H1 (cell line): ENCODE results near the gene FJX1. TPM values are rescaled to one million over a fixed set of nuclear protein-coding genes. Genes with fewer than 3 reads are reported as not detected.

Source experiments
- ASH2L ChIP-seq: fragments of 200-600, 300-600 bp; sonication (generic); IDR thresholded peaks from one replicate; pipeline ENCODE4 v1.7.1; 2017; ENCODE audit warnings: low read length
- CHD2 ChIP-seq: IDR thresholded peaks from 2 replicates; pipeline ENCODE4 v1.6.1; 2012; ENCODE audit warnings: low read length, improper control_type of control experiment
- EP300 ChIP-seq, 2 experiments: IDR thresholded peaks; 1 replicate in 1 of 2; 2 replicates in 1 of 2; pipeline ENCODE4 v1.6.1; 2011 to 2012; ENCODE audit warnings: low read depth in 2 of 2, low read length in 2 of 2, mild to moderate bottlenecking in 2 of 2, borderline replicate concordance in 1 of 2, inconsistent platforms in 1 of 2, moderate library complexity in 1 of 2
- HDAC2 ChIP-seq, 2 experiments: fragments of 300-600 bp in 1 of 2; sonication (generic) in 1 of 2; IDR thresholded peaks; 2 replicates each; pipeline ENCODE4 v1.6.1; 2011 to 2012; ENCODE audit warnings: low read depth in 2 of 2, low read length in 2 of 2, mild to moderate bottlenecking in 2 of 2, moderate library complexity in 2 of 2, borderline replicate concordance in 1 of 2, inconsistent platforms in 1 of 2
- JUN ChIP-seq: IDR thresholded peaks from 2 replicates; pipeline ENCODE4 v1.6.1; 2011; ENCODE audit warnings: low read depth, mild to moderate bottlenecking, improper control_type of control experiment, low read length
- JUND ChIP-seq: IDR thresholded peaks from 2 replicates; pipeline ENCODE4 v1.6.1; 2011; ENCODE audit warnings: mild to moderate bottlenecking, improper control_type of control experiment, low read length
- POU5F1 ChIP-seq: IDR thresholded peaks from 2 replicates; pipeline ENCODE4 v1.6.1; 2011; ENCODE audit warnings: low read depth, mild to moderate bottlenecking, low read length, moderate library complexity
- RNF2 ChIP-seq: fragments of 200-900, 300-1000 bp; sonication (generic); IDR thresholded peaks from 2 replicates; pipeline ENCODE4 v1.7.1; 2016; ENCODE audit warnings: borderline replicate concordance, low read depth, mild to moderate bottlenecking, antibody characterized with exemption, low read length; ENCODE audit not compliant: poor library complexity, severe bottlenecking; ENCODE audit errors: missing control alignments
- SP4 ChIP-seq: IDR thresholded peaks from 2 replicates; pipeline ENCODE4 v1.6.1; 2012; ENCODE audit warnings: low read length, inconsistent platforms
- TAF7 ChIP-seq: optimal IDR thresholded peaks from 2 replicates; pipeline ENCODE3; 2011; ENCODE audit warnings: low read depth, mild to moderate bottlenecking, inconsistent platforms, low read length, moderate library complexity, borderline replicate concordance
- polyA plus RNA-seq, 7 experiments: library from polyadenylated mRNA; depleted of rRNA in 3 of 7; stranded (reverse) in 5 of 7; unstranded in 2 of 7; fragments of >200 nt in 5 of 7; fragments of 200-250 nt in 2 of 7; gene quantifications; 1 replicate in 5 of 7; 2 replicates in 1 of 7; 4 replicates in 1 of 7; pipeline versions ENCODE4 v1.2.1 to v1.2.3, GENCODE V29; 2011 to 2013; ENCODE audit warnings: missing spikeins in 2 of 7, mixed read lengths in 2 of 7
- total RNA-seq: library from RNA; stranded (reverse); fragmentation: NEBNext Ultra II Directional; extraction: Animal tissue kit (Norgen Biotek cat#: 25700); gene quantifications from 2 replicates; pipeline ENCODE4 v1.2.1, GENCODE V29; 2021
- TF ChIP-seq, protein P1 (sequence below): fragments of 300-600 bp; sonication (generic); IDR thresholded peaks from 2 replicates; pipeline ENCODE4 v1.7.1; 2012; ENCODE audit warnings: low read length, moderate library complexity, mild to moderate bottlenecking, inconsistent platforms; ENCODE audit not compliant: insufficient replicate concordance

The FJX1 gene
- total and polyA plus RNA-seq, 2 of the 8 experiments (the other 6 are each of a cell fraction or from before 2014, with no cell fraction given) = 6.3 to 13.3 TPM

DNA sequence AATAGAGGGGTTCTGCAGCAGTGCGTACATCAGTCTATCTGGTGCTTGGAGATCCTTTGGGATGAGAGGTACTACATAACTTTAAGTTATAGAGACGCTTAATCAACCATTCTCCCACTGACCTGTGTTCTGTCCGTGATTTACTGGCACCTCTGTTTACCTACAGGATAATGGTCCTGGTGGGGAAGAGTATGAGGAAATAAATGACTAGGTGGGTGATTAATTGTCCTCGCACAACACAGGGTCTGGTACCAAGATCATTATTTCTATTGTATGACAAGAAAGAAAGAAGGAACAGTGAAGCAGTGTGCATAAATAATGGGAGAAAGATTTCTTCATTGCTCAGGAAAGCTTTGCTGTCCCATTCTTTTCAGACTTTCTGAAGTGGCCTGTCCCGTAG is 32.8 kb upstream of the FJX1 start (continued):
- TF ChIP-seq, protein P1, sequence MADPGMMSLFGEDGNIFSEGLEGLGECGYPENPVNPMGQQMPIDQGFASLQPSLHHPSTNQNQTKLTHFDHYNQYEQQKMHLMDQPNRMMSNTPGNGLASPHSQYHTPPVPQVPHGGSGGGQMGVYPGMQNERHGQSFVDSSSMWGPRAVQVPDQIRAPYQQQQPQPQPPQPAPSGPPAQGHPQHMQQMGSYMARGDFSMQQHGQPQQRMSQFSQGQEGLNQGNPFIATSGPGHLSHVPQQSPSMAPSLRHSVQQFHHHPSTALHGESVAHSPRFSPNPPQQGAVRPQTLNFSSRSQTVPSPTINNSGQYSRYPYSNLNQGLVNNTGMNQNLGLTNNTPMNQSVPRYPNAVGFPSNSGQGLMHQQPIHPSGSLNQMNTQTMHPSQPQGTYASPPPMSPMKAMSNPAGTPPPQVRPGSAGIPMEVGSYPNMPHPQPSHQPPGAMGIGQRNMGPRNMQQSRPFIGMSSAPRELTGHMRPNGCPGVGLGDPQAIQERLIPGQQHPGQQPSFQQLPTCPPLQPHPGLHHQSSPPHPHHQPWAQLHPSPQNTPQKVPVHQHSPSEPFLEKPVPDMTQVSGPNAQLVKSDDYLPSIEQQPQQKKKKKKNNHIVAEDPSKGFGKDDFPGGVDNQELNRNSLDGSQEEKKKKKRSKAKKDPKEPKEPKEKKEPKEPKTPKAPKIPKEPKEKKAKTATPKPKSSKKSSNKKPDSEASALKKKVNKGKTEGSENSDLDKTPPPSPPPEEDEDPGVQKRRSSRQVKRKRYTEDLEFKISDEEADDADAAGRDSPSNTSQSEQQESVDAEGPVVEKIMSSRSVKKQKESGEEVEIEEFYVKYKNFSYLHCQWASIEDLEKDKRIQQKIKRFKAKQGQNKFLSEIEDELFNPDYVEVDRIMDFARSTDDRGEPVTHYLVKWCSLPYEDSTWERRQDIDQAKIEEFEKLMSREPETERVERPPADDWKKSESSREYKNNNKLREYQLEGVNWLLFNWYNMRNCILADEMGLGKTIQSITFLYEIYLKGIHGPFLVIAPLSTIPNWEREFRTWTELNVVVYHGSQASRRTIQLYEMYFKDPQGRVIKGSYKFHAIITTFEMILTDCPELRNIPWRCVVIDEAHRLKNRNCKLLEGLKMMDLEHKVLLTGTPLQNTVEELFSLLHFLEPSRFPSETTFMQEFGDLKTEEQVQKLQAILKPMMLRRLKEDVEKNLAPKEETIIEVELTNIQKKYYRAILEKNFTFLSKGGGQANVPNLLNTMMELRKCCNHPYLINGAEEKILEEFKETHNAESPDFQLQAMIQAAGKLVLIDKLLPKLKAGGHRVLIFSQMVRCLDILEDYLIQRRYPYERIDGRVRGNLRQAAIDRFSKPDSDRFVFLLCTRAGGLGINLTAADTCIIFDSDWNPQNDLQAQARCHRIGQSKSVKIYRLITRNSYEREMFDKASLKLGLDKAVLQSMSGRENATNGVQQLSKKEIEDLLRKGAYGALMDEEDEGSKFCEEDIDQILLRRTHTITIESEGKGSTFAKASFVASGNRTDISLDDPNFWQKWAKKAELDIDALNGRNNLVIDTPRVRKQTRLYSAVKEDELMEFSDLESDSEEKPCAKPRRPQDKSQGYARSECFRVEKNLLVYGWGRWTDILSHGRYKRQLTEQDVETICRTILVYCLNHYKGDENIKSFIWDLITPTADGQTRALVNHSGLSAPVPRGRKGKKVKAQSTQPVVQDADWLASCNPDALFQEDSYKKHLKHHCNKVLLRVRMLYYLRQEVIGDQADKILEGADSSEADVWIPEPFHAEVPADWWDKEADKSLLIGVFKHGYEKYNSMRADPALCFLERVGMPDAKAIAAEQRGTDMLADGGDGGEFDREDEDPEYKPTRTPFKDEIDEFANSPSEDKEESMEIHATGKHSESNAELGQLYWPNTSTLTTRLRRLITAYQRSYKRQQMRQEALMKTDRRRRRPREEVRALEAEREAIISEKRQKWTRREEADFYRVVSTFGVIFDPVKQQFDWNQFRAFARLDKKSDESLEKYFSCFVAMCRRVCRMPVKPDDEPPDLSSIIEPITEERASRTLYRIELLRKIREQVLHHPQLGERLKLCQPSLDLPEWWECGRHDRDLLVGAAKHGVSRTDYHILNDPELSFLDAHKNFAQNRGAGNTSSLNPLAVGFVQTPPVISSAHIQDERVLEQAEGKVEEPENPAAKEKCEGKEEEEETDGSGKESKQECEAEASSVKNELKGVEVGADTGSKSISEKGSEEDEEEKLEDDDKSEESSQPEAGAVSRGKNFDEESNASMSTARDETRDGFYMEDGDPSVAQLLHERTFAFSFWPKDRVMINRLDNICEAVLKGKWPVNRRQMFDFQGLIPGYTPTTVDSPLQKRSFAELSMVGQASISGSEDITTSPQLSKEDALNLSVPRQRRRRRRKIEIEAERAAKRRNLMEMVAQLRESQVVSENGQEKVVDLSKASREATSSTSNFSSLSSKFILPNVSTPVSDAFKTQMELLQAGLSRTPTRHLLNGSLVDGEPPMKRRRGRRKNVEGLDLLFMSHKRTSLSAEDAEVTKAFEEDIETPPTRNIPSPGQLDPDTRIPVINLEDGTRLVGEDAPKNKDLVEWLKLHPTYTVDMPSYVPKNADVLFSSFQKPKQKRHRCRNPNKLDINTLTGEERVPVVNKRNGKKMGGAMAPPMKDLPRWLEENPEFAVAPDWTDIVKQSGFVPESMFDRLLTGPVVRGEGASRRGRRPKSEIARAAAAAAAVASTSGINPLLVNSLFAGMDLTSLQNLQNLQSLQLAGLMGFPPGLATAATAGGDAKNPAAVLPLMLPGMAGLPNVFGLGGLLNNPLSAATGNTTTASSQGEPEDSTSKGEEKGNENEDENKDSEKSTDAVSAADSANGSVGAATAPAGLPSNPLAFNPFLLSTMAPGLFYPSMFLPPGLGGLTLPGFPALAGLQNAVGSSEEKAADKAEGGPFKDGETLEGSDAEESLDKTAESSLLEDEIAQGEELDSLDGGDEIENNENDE = no peak
- TF ChIP-seq POU5F1 (no peak), ASH2L (no peak), SP4 (no peak), JUND (no peak), RNF2 (no peak), HDAC2 (IDR thresholded peaks at IDR 0.05; ENCODE audit: borderline replicate concordance in 1 of 2, low read depth in 2 of 2, low read length in 2 of 2) (no peak), JUN (no peak), TAF7 (no peak), CHD2 (no peak), EP300 (IDR thresholded peaks at IDR 0.05; ENCODE audit: borderline replicate concordance in 1 of 2, low read depth in 2 of 2, low read length in 2 of 2) (no peak)
